ENCODE results near the gene ITPRIPL2. TPM values are rescaled to one million over a fixed set of nuclear protein-coding genes. Genes with fewer than 3 reads are reported as not detected.

ITPRIPL2 gene
- total and polyA plus RNA-seq, 2 of the 4 experiments (the other 2 are of a cell fraction), result 9.2 to 11.1 TPM

GRCh38 chr16:19139436-19140091 is 25.8 kb downstream of the ITPRIPL2 start (continued):
- no peak for TF ChIP-seq RCOR1 (IDR thresholded peaks at IDR 0.05; ENCODE audit: insufficient replicate concordance, low read length)

- Histone ChIP-seq H3K18ac (ENCODE audit: low read depth, low read length) (no peak overlapping the region), H3K36me3 (ENCODE audit: control insufficient read depth, insufficient read depth, low read length) (no peaks in the 10 kb centered on the region), H3K14ac (replicated peaks; ENCODE audit: low read depth, low read length) (no peak overlapping the region), H2AFZ (replicated peaks; ENCODE audit: low read length, poor library complexity) (no peak overlapping the region), H3K9me1 (ENCODE audit: insufficient read depth, low read length) (peaks cover 15% of the 10 kb centered on the region), H3K4ac (ENCODE audit: low read depth, low read length) (no peak overlapping the region), H3K27ac (ENCODE audit: insufficient read depth, low read length) (no peak overlapping the region), H3K56ac (ENCODE audit: extremely low read depth, insufficient read depth, low read length) (no peak overlapping the region), H4K5ac (ENCODE audit: low read depth, low read length) (no peak overlapping the region), H2BK15ac (ENCODE audit: low read depth, low read length) (no peak overlapping the region), H2BK5ac (ENCODE audit: low read depth, low read length, poor library complexity, severe bottlenecking) (no peak overlapping the region), H2AK9ac (replicated peaks; ENCODE audit: low read depth, low read length, poor library complexity) (no peak overlapping the region), H3K4me2 (ENCODE audit: low read depth, low read length) (no peak overlapping the region; the same call in 1 of the 2 replicates), H4K91ac (ENCODE audit: insufficient read depth, low read depth, low read length) (no peak overlapping the region), H2BK20ac (ENCODE audit: low read depth, low read length) (no peak overlapping the region), H3K4me3 (ENCODE audit: insufficient read depth, low read depth, low read length) (no peak overlapping the region), H2BK120ac (ENCODE audit: low read depth, low read length) (no peak overlapping the region), H2AK5ac (ENCODE audit: low read depth, low read length) (no peak overlapping the region), H4K20me1 (ENCODE audit: insufficient read depth, low read length) (no peaks in the 10 kb centered on the region), H3K27me3 (ENCODE audit: control insufficient read depth, insufficient read depth, low read length) (peaks cover 4% of the 10 kb centered on the region), H3K4me1 (ENCODE audit: control insufficient read depth, insufficient read depth, low read length) (peaks cover 26% of the 10 kb centered on the region), H3K79me1 (ENCODE audit: low read depth in 1 of 2, low read length in 2 of 2) (peaks cover 0 to 9% of the 10 kb centered on the region in 2 experiments; a peak in 3 of 4 replicates), H3K9me3 (ENCODE audit: control insufficient read depth, insufficient read depth, low read length) (no peaks in the 10 kb centered on the region), H3K9ac (ENCODE audit: low read depth, low read length) (no peak overlapping the region), H3K23ac (ENCODE audit: low read depth, low read length) (no peak overlapping the region), H4K8ac (ENCODE audit: low read depth in 2 of 2, low read length in 2 of 2) (no peak overlapping the region; a peak in 1 of 4 replicates)
- intact Hi-C loops (cut with micrococcal nuclease) (no loop called here), in situ Hi-C loops (cut with MboI; ENCODE audit: low sequenced_read_pairs) (no loop called here), dilution Hi-C loops (cut with HindIII; ENCODE audit: low sequenced_read_pairs, unreplicated experiment) (no loop called here)
- ChIA-PET CTCF (interaction anchor here (1.2 kb wide), 1 partner anchor 55 kb away, joined by 5 read pairs; no protein-coding TSS in a partner anchor), POLR2A (ENCODE audit: unreplicated experiment) (no interaction called here)
- no peak for ATAC-seq (ENCODE audit: low read depth)
- 61% methylated on average over 2 of the region's 2 CpGs; no CpG with 5 or more reads in 1 of the 2 experiments for WGBS, 2 experiments (ENCODE audit: extremely low coverage in 2 of 2, insufficient read length in 1 of 2)
- no TSS peak for BruUV-seq (replicated peaks)
- no peak for DNase-seq
- TF ChIP-seq RCOR1 (IDR thresholded peaks at IDR 0.05; ENCODE audit: insufficient replicate concordance, low read length) (no peak), USF2 (IDR thresholded peaks at IDR 0.05; ENCODE audit: low read depth, low read length) (no peak), RFX5 (IDR thresholded peaks at IDR 0.05; ENCODE audit: low read depth, low read length) (no peak), MAZ (IDR thresholded peaks at IDR 0.05; ENCODE audit: borderline replicate concordance, low read depth, low read length) (no peak), BHLHE40 (IDR thresholded peaks at IDR 0.05; ENCODE audit: low read depth, low read length) (no peak), NFE2L2 (IDR thresholded peaks at IDR 0.05; ENCODE audit: low read depth, low read length) (no peak), CEBPB (IDR thresholded peaks at IDR 0.05; ENCODE audit: low read depth, low read length) (no peak), MAFK (IDR thresholded peaks at IDR 0.05; ENCODE audit: low read depth, low read length) (no peak), POLR2A (IDR thresholded peaks at IDR 0.05; ENCODE audit: low read depth, low read length) (no peak), MXI1 (IDR thresholded peaks at IDR 0.05; ENCODE audit: borderline replicate concordance, low read depth, low read length) (no peak), SMC3 (IDR thresholded peaks at IDR 0.05; ENCODE audit: low read depth, low read length) (no peak), CHD1 (IDR thresholded peaks at IDR 0.05; ENCODE audit: low read depth, low read length) (no peak)
Observed at GRCh38 chr16:19140396-19140795, 26.6 kb downstream of the ITPRIPL2 start.
